Fibroblast of the aortic adventitia (primary cell): ENCODE results near the gene AHNAK. TPM values are rescaled to one million over a fixed set of nuclear protein-coding genes. Genes with fewer than 3 reads are reported as not detected.

Experiments used
- DNase-seq: peaks from one replicate; pipeline ENCODE4 v3.0.0-alpha.2; 2010; ENCODE audit warnings: low read depth
- H3K4me3 ChIP-seq: 2 replicates; pipeline ENCODE4 v1.5.1; 2011; ENCODE audit warnings: low read depth, mild to moderate bottlenecking, control low read depth, low read length, moderate library complexity
- total RNA-seq: library from RNA; depleted of rRNA; stranded (reverse); fragments of >200 nt; gene quantifications from 2 replicates; pipeline ENCODE4 v1.2.3, GENCODE V29; 2012; ENCODE audit warnings: low replicate concordance
- TF ChIP-seq, protein P1 (sequence below): IDR thresholded peaks from 2 replicates; pipeline ENCODE4 v1.5.1; 2011; ENCODE audit warnings: mild to moderate bottlenecking, low read length, control low read depth, inconsistent platforms; ENCODE audit not compliant: insufficient read depth

AHNAK gene
- total RNA-seq, 1 donor, result 737 TPM

DNA sequence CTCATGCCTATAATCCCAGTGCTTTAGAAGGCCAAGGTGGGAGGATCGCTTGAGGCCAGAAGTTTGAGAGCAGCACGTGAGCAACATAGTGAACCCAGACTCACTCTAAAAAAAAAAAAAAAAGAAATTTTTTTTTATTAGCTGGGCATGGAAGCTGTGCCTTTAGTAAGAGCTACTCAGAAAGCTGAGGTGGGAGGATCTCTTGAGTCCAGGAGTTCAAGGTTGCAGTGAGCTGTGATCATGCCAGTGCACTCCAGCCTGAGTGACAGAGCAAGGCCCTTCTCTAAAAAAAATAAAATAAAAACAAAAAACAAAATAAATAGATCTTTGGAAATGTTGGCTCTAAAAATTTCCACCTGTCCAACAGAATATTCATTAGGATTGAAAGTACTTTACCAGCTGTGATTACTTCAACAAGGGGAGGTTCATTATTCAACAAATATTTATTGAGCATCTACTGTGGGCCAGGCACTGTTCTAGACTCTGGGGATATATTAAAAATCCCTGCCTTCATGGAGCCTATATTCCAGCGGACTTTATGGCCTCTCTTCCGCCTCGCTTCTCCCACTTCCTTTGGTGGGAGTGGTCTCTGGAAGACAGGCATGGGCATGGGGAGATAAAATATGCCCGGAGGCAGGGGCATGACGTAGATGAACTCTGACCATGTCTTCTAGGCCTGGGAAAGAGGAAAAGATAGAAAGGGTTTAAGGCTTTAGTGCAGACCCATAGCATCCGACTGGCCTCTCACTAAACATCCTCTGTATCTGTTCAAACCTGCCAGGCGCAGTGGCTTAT lies 47.9 kb downstream of the AHNAK start:
- TF ChIP-seq, protein P1, sequence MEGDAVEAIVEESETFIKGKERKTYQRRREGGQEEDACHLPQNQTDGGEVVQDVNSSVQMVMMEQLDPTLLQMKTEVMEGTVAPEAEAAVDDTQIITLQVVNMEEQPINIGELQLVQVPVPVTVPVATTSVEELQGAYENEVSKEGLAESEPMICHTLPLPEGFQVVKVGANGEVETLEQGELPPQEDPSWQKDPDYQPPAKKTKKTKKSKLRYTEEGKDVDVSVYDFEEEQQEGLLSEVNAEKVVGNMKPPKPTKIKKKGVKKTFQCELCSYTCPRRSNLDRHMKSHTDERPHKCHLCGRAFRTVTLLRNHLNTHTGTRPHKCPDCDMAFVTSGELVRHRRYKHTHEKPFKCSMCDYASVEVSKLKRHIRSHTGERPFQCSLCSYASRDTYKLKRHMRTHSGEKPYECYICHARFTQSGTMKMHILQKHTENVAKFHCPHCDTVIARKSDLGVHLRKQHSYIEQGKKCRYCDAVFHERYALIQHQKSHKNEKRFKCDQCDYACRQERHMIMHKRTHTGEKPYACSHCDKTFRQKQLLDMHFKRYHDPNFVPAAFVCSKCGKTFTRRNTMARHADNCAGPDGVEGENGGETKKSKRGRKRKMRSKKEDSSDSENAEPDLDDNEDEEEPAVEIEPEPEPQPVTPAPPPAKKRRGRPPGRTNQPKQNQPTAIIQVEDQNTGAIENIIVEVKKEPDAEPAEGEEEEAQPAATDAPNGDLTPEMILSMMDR, result no peak
- H3K4me3 ChIP-seq, result no peak overlapping the region
- DNase-seq, result no peak

DNA sequence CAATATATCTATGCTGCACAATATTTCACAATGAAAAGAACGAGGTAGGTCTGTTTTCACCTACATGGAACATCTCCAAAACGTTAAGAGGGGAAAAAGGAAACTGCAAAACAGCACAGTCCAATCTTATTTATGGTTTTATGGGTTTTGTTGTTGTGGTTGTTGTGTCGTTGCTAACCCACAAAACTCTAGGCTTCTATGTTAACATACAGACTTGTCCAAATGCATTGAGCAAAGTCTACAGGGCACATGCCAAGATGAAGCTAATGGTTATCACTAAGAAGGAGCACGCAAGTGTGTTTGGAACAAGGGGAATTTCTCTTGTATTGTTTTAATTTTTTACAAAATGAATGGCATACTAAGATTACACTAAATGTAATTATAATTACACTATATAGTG lies 48.6 kb downstream of the AHNAK start:
- H3K4me3 ChIP-seq, result no peak overlapping the region
- DNase-seq, result no peak
- TF ChIP-seq, protein P1, result no peak

DNA sequence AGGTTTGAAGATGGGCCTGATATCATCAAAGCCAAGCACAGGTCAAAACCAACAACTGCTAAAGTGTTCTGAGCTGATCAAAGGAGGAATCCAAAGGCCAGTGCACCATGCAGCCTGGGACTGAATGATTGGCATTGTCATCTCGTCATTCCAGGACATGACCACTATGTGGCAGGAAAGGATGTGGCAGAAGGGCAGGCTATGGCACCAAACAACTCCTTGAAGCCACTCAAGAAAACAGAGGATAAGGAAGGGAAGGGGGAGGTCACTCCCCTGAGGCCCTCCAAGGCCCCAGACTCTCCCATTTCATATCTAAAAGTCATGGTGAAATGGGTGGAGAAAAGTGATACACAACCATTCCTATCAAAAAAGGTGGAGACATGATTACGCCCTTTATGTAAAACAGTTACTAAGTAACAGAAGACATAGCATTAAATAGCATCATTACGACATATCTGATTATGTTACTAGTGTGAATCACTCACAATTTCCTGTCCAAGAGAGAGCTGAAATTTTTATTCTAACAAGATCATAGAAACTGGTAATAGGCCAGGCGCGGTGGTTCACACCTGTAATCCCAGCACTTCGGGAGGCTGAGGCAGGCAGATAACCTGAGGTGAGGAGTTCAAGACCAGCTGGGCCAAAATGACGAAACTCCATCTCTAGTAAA lies 49.3 kb downstream of the AHNAK start:
- peak; percentile 67 for DNase-seq
- no peak overlapping the region for H3K4me3 ChIP-seq
- TF ChIP-seq, protein P1, result peak; percentile 18

DNA sequence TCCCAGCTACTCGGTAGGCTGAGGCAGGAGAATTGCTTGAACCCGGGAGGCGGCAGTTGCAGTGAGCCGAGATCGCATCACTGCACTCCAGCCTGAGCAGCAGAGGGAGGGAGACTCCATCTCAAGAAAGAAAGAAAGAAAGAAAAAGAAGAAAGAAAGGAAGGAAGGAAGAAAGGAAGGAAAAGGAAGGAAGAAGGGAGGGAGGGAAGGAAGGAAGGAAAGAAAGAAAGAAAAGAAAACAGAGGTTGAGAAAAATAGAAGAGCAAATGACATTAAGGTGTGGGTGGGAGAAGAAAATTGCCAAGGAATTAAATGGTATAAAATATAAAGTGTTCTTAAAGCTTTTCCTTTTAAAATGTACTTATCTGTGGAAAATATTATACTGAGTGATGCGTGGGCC lies 49.9 kb downstream of the AHNAK start:
- no peak for DNase-seq

DNA sequence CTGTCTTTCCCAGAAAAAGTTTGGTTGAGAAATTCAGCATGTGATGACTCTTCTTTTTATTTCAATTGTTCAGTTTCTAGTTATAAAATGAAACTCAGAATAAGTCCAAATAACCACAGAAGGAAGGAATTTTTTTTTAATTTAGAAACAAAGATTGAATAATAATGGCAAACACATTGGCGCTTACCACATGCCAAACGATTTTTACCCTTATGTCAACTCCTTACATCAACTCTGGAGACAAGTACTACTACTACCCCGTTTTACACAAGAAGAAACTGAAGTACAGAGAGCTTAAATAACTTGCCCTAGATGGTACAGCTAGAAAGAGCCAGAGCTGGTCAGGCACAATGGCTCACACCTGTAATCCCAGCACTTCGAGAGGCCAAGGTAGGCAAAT lies 52.4 kb downstream of the AHNAK start:
- H3K4me3 ChIP-seq, result no peak overlapping the region
- TF ChIP-seq, protein P1, result no peak
- DNase-seq, result no peak

More for the DNA sequence above, 49.9 kb downstream of the AHNAK start:
- no peak overlapping the region for H3K4me3 ChIP-seq
- TF ChIP-seq, protein P1, result no peak

DNA sequence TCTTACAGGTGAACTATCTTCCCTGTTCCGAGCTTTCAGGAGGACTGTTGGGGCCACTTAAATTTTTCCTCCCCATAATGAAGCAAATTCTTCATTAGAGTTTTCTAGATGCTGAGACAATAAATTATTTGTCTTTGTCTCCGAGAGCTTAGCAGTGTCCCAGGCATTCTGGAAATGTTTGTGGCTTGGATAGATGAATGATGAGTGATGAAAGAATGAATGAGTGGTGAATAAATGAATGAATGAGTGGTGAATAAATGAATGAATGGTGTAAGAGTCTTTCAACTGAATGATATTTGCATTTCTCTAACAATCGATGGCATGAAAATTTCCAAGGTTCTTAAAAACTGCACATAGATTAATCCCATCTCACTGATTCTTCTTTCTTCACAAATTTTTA lies 52.8 kb downstream of the AHNAK start:
- DNase-seq, result no peak
- TF ChIP-seq, protein P1, result no peak
- no peak overlapping the region for H3K4me3 ChIP-seq
